ENCODE data around the gene LUZP4. TPM values are rescaled to one million over a fixed set of nuclear protein-coding genes. Genes with fewer than 3 reads are reported as not detected.
"Not testable (repeated sequence)": the region's sequence is repeated elsewhere in the genome, so short reads cannot be mapped to it uniquely, and the experiment has no call there.

The LUZP4 gene
- total and polyA plus RNA-seq, 5 donors: not detected

DNA sequence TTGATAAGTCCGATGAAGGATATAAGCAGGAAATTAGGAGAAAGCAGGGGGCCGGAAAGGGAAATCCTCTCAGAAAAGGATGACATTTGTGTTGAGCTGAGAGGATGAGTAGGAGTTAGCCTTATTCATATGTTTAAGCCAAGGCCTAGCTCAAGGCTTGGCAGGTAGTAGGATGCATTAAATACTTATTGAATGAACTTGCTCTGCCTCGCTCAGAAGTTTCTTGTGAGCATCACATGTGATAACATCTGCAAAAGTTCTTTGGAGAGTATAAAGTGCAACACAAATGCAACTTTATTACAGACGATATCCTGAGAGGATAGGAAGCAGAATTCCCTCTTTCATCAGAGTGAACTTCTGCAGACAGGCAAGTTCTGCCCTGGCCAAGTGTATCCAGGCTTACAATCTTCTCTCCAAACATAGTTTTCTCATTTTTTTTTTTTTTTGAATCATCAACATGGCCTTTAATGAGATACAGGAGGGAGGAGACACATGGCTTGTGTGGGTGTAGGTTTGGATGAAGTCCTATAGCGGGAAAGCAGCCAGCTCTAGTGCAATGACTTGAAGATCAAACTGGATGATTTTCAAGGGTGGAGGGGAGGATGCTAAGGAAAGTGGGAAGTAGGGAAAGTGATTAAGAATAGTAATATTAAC, 48.1 kb downstream of the LUZP4 start:
- H3K4me3 ChIP-seq (ENCODE audit: low read length): no peak overlapping the region
- H3K27me3 ChIP-seq (ENCODE audit: control insufficient read depth, insufficient read depth): no peaks in the 10 kb centered on the region
- H3K27ac ChIP-seq (ENCODE audit: low read length): no peak overlapping the region
- no peaks in the 10 kb centered on the region for H3K9me3 ChIP-seq (ENCODE audit: control insufficient read depth, low read length)
- no peaks in the 10 kb centered on the region for H3K4me1 ChIP-seq (ENCODE audit: control insufficient read depth, insufficient read depth, low read length)
- intact Hi-C loops (cut with DNase I): loop anchor here in 1 of 4 donors (10.0 kb wide), 1 partner anchor 347 kb away; no protein-coding TSS in a partner anchor
- WGBS: 41% methylated on average over 5 of the region's 5 CpGs
- ATAC-seq: peak in 1 of 2 donors; percentile 28
- peak in 2 of 3 donors; percentile 29 to 41 for DNase-seq

DNA sequence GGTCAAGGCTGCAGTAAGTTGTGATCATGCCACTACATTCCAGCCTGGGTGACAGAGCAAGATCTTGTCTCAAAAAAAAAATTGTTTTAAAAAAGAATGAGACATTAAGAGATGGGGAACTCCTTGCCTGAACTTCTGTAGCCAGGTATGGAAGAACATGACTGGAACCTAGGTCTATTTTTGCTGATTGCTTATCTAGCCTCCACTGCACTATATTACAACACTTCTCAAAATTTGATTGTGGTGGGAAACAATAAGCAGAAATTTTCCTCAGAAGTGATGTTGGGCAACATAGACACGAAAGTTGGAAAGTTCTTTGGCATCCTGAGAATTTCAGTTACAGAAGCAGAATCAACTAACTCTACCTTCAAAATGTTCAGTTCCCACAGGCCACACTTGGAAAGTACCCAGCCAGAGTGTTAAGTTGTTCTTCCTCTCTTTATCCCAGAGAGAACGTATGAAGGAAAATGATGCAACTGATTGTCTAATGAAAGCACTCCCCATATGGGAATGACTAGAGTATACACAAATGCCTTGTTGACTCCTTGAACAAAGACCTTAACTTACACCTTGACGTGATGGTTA, 50.0 kb downstream of the LUZP4 start:
- no peak for ATAC-seq
- no peaks in the 10 kb centered on the region for H3K27me3 ChIP-seq (ENCODE audit: control insufficient read depth, insufficient read depth)
- intact Hi-C loops (cut with DNase I): loop anchor here in 1 of 4 donors (10.0 kb wide), 1 partner anchor 345 kb away; no protein-coding TSS in a partner anchor
- no peak overlapping the region for H3K27ac ChIP-seq (ENCODE audit: low read length)
- WGBS: 48% methylated on average over 3 of the region's 3 CpGs
- H3K4me3 ChIP-seq (ENCODE audit: low read length): no peak overlapping the region
- no peaks in the 10 kb centered on the region for H3K9me3 ChIP-seq (ENCODE audit: control insufficient read depth, low read length)
- no peak for DNase-seq
- H3K4me1 ChIP-seq (ENCODE audit: control insufficient read depth, insufficient read depth, low read length): no peaks in the 10 kb centered on the region

DNA sequence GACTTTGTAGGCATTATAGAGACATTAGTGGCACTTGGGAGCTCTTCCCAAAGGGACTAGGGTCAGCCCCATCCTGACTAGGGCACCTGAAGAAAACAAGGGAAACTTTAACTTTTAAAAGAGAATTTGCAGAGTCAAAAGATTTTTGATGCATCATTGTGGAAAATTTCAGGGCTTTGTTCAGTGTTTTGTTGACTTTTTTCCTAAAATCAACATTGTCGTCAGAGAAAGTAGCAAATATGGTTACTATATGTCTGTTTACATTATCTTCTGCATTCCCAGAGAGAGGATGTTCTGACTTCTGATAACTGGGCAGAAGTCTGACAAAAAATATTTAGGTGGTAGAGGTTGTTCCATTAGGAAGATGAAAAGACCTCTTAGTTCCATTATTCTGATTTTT, 51.9 kb downstream of the LUZP4 start:
- H3K27ac ChIP-seq (ENCODE audit: low read length): no peak overlapping the region
- peaks cover 3% of the 10 kb centered on the region for H3K4me1 ChIP-seq (ENCODE audit: control insufficient read depth, insufficient read depth, low read length)
- WGBS: 91% methylated on average over 1 of the region's 1 CpG
- DNase-seq (no peak), ATAC-seq (no peak)
- no peaks in the 10 kb centered on the region for H3K27me3 ChIP-seq (ENCODE audit: control insufficient read depth, insufficient read depth)
- intact Hi-C loops (cut with DNase I): no loop called here
- no peaks in the 10 kb centered on the region for H3K9me3 ChIP-seq (ENCODE audit: control insufficient read depth, low read length)
- H3K4me3 ChIP-seq (ENCODE audit: low read length): no peak overlapping the region

- intact Hi-C loops (cut with DNase I): no loop called here
Measured at GRCh38 chrX:115344885-115345614, 55.5 kb downstream of the LUZP4 start.

GRCh38 chrX:115345615-115346014, 56.1 kb downstream of the LUZP4 start:
- Histone ChIP-seq H3K9me3 (ENCODE audit: control insufficient read depth, low read length) (no peaks in the 10 kb centered on the region), H3K4me3 (ENCODE audit: low read length) (no peak overlapping the region), H3K4me1 (ENCODE audit: control insufficient read depth, insufficient read depth, low read length) (peaks cover 3% of the 10 kb centered on the region), H3K27ac (ENCODE audit: low read length) (peak overlapping the region; percentile 84), H3K27me3 (ENCODE audit: control insufficient read depth, insufficient read depth) (no peaks in the 10 kb centered on the region)
- DNase-seq (no peak), ATAC-seq (peak; percentile 29 to 33)
- 27% methylated on average over 3 of the region's 3 CpGs for WGBS
- intact Hi-C loops (cut with DNase I): no loop called here

More at GRCh38 chrX:115344885-115345614, 55.5 kb downstream of the LUZP4 start:
- 17% methylated on average over 3 of the region's 3 CpGs for WGBS
- Histone ChIP-seq H3K4me1 (ENCODE audit: control insufficient read depth, insufficient read depth, low read length) (peaks cover 3% of the 10 kb centered on the region), H3K9me3 (ENCODE audit: control insufficient read depth, low read length) (no peaks in the 10 kb centered on the region), H3K27ac (ENCODE audit: low read length) (peak overlapping the region; percentile 87), H3K27me3 (ENCODE audit: control insufficient read depth, insufficient read depth) (no peaks in the 10 kb centered on the region), H3K4me3 (ENCODE audit: low read length) (no peak overlapping the region)
- peak; percentile 87 to 93 (median 92) for DNase-seq
- ATAC-seq: peak; percentile 96 to 97

DNA sequence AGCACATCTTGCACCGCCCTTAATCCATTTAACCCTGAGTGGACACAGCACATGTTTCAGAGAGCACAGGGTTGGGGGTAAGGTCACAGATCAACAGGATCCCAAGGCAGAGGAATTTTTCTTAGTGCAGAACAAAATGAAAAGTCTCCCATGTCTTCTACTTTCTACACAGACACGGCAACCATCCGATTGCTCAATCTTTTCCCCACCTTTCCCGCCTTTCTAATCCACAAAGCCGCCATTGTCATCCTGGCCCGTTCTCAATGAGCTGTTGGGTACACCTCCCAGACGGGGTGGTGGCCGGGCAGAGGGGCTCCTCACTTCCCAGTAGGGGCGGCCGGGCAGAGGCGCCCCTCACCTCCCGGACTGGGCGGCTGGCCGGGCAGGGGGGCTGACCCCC, 57.2 kb downstream of the LUZP4 start:
- H3K27me3 ChIP-seq (ENCODE audit: control insufficient read depth, insufficient read depth); H3K9me3 ChIP-seq (ENCODE audit: control insufficient read depth, low read length); H3K27ac ChIP-seq (ENCODE audit: low read length); H3K4me1 ChIP-seq (ENCODE audit: control insufficient read depth, insufficient read depth, low read length); ATAC-seq; H3K4me3 ChIP-seq (ENCODE audit: low read length); DNase-seq; intact Hi-C loops (cut with DNase I): not testable (repeated sequence)
- 96% methylated on average over 5 of the region's 14 CpGs for WGBS

DNA sequence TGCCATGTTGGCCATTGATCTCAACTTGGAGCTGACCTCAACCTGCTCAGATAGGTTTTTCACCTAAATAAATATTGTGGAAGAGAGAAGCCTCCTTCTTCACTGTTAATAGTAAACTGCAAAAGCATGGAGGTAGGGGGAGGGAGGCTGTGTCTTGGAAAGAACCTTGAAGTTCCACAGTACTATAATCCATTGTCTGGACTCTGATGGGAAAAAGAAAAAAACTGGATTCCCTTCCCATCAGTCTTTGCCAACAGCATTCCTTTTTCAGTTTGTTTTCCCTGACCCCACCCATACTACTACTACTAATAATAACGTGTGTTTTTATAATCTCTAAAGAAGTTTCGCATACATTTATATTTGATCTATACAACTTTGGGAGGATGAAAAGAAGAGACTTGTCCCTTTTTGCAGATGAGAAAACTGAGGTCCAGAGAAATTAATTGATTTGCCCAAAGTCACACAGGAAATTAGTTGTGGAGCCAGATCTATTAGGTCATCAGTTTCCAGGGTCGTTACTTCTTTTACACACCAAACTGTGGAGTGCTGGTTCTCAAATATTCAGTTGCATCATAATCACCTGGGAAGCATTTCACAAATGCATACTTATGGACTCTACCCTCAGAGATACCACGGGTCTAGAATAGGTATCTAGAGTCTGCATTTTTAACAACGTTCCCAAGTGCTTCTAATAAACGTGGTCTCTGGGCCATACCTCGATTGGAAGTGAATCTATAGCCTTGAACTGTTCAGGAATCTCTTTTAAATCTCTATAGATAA, 59.1 kb downstream of the LUZP4 start:
- 65% methylated on average over 7 of the region's 7 CpGs for whole genome bisulfite sequencing
- intact Hi-C loops (cut with DNase I): no loop called here
- Histone ChIP-seq H3K9me3 (ENCODE audit: control insufficient read depth, low read length) (no peaks in the 10 kb centered on the region), H3K4me1 (ENCODE audit: control insufficient read depth, insufficient read depth, low read length) (peaks cover 3% of the 10 kb centered on the region), H3K4me3 (ENCODE audit: low read length) (no peak overlapping the region), H3K27ac (ENCODE audit: low read length) (no peak overlapping the region), H3K27me3 (ENCODE audit: control insufficient read depth, insufficient read depth) (no peaks in the 10 kb centered on the region)
- no peak for DNase-seq
- ATAC-seq: no peak

DNA sequence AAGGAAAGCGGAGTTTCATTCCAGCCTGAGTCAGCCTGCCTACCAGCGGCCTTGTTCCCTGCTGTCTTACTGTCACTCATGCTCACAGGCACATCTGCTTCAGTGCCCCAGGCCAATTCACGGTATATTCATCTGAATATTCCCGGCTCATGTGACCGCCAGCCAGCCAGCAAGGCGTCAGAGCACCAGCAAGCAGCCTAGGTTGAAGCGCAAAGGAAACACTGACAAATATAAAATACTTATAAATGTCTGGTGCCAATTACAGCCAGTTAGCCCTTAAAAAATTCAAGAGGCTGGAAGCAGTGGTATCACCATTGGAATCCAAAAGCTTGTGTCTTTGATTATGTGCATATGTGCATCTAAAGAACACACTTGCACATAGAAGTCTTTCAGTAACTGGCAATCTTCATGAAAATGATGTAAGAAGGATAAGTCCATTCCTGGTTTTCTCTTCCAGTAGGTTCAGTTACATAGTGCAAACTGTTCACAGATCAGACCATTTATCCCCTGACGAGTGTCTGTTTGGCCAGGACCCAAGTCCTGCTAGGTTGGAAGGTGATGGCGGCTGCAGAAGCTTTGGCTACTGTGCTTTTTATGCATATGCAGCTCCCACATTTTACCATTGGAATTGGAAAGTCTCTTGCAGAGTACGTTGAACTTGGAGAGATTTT, 61.3 kb downstream of the LUZP4 start:
- 76% methylated on average over 10 of the region's 10 CpGs for WGBS
- Histone ChIP-seq H3K4me1 (ENCODE audit: control insufficient read depth, insufficient read depth, low read length) (no peaks in the 10 kb centered on the region), H3K27me3 (ENCODE audit: control insufficient read depth, insufficient read depth) (no peaks in the 10 kb centered on the region), H3K27ac (ENCODE audit: low read length) (no peak overlapping the region), H3K4me3 (ENCODE audit: low read length) (no peak overlapping the region), H3K9me3 (ENCODE audit: control insufficient read depth, low read length) (no peaks in the 10 kb centered on the region)
- DNase-seq (no peak), ATAC-seq (no peak)
- intact Hi-C loops (cut with DNase I): no loop called here

DNA sequence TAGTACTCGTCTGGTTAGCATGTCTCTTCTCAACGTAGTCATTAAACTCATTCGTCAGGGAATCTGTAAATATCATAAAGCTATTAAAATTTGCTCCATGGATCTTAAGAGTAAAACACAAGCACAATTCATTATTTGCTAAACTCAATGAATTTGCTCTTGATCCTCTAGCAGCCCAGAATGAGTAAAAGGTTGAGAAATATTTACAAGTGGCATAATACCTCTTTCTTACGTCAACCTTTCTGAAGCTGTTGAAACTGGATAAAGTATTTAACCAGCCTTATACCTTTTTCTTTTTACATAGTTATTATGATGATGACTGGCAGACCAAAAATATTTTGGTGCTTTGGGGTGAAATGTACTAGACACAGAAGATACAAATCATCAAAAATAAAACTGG, 66.9 kb downstream of the LUZP4 start:
- Histone ChIP-seq H3K4me1 (ENCODE audit: control insufficient read depth, insufficient read depth, low read length) (no peaks in the 10 kb centered on the region), H3K27me3 (ENCODE audit: control insufficient read depth, insufficient read depth) (no peaks in the 10 kb centered on the region), H3K4me3 (ENCODE audit: low read length) (no peak overlapping the region), H3K9me3 (ENCODE audit: control insufficient read depth, low read length) (no peaks in the 10 kb centered on the region), H3K27ac (ENCODE audit: low read length) (no peak overlapping the region)
- 87% methylated on average over 4 of the region's 4 CpGs for WGBS
- intact Hi-C loops (cut with DNase I): no loop called here
- DNase-seq: no peak
- no peak for ATAC-seq

All from right cardiac atrium (tissue), 5 donors.